GM21737 (cell line): ENCODE results near the gene CCDC47.

Source experiments
- ATAC-seq: cut with Tn5 transposase; IDR thresholded peaks from one replicate; pipeline ENCODE4 v1.9.1; 2021; ENCODE audit warnings: mild to moderate bottlenecking, moderate library complexity; ENCODE audit not compliant: unreplicated experiment

CCDC47 gene

DNA sequence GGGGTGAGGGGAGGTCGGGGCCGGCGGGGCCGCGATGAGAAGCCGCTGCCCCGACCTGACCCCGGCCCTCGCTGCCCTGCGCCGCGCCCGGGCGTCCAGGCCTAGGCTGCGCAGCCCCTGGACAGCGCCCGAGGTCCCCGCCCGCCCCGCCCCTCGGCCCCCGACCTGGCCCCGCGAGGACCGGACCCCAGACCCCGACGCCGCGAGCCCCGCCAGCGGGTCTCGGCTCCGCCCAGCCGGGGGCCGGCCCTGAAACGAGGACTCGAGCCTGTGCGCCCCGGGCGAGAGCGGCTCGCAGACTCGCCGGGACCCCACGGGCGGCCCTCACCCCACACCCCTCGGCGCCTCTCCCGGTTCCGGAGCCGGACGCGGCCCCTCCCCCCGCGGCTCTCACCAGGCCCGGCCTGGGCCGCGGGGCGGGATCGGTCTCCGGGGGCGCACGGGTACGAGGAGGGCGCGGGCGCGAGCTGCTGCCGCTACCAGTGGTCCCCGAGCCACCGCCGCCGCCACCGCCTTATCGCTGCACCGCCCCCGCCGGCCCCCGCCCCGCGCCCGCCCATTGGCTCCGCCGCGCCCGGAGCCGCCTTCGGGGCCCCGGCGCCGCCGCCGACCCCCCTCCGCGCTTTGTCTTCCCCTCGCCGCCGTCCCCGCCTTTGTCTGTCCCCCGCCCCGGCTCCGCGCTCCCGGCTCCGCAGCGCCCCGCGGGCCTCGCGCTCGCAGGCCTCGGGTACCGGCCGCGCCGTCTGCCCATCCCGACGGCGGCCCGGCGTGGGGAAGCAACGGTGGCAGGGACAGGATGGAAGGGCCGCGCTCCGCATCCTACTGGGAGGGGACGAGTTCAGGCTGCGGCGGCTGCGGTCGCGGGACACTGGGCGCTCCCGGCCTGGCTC, 73.5 kb downstream of the CCDC47 start, which contains the start of gene LIMD2:
Gene LIMD2, minus strand, starts transcription at position 488 of the 890 bp plus-strand sequence. CDS start 827 bp downstream, outside the sequence.
- peak; percentile 14 for ATAC-seq

DNA sequence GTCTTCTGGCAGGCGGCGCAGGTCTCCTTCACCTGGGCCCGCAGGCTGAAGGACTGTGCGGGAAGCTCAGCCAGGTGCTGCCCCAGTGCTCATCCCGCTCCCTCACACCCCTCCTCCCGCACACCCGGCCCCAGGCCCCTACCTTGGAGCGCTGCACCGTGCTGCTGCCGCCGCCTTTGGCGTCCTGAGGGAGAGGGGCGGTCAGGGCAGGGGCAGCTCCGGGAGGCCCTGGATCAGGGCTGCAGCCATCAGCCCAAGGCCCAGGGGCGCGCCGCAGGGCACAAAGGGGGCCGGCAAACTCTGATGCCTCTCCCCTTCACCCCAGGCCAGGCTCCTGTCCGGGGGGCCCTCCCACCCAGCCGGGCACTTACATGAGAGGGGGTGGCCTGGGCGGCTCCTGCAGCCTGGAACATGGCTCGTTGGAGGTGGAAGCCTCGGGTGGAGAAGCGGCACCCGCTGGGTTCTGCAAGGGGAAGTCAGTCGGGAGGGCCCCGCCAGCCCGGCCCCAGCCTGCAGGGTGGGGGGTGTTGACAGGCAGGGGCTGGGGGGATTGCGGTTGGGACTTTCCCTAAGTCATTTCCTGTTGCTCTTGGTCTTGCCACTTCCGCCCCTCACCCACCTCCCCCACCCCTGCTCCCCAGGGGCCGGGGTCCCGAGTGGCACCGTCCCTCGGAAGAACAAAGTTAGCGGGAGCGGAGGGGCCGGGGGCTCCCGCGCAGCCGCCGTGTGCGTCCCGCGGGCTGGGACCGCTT, 74.3 kb downstream of the CCDC47 start:
- ATAC-seq, result peak; percentile 30

- ATAC-seq, result no peak
Observed at GRCh38 chr17:63698381-63698885, 75.0 kb downstream of the CCDC47 start.

- ATAC-seq, result no peak
Observed at GRCh38 chr17:63697341-63698286, 75.8 kb downstream of the CCDC47 start.

DNA sequence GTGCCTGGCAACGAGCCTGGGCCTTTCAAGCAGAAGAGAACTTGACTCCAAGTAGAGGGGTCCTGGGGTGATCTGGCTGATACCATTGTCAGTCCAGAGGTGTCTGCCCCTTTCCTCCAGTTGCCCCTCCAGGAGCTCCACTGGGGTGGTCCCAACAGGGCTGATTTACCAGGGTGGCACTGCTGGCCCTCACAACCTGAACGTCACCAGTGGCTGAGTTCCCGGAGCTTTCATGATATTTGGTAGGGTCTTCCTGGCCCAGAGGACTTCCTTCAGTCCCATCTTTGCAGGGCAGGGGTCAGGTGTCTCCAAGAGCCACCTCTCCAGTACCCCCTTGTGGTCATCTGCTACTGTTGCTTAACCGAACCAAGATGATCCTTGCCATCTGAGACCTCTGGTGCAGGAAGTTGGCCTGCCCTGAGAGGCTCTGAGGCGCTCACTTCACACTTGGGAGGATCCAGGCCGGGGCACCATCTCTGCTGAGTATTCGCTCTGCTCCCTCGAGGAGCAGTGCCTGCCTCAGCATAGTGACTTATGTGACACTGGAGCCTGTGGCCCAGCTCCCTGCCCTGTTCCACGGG, 76.9 kb downstream of the CCDC47 start:
- no peak for ATAC-seq

- no peak for ATAC-seq
Observed at GRCh38 chr17:63695889-63696288, 77.5 kb downstream of the CCDC47 start.
